EL (cell line): Measurements from ENCODE around the gene TTC4.
A peak's percentile ranks its signal among the peaks of the same experiment; 100 is the strongest.

Source experiments
- DNase-seq: peaks from one replicate; pipeline ENCODE4 v3.0.0-alpha.2; 2016

The TTC4 gene, protein sequence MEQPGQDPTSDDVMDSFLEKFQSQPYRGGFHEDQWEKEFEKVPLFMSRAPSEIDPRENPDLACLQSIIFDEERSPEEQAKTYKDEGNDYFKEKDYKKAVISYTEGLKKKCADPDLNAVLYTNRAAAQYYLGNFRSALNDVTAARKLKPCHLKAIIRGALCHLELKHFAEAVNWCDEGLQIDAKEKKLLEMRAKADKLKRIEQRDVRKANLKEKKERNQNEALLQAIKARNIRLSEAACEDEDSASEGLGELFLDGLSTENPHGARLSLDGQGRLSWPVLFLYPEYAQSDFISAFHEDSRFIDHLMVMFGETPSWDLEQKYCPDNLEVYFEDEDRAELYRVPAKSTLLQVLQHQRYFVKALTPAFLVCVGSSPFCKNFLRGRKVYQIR

DNA sequence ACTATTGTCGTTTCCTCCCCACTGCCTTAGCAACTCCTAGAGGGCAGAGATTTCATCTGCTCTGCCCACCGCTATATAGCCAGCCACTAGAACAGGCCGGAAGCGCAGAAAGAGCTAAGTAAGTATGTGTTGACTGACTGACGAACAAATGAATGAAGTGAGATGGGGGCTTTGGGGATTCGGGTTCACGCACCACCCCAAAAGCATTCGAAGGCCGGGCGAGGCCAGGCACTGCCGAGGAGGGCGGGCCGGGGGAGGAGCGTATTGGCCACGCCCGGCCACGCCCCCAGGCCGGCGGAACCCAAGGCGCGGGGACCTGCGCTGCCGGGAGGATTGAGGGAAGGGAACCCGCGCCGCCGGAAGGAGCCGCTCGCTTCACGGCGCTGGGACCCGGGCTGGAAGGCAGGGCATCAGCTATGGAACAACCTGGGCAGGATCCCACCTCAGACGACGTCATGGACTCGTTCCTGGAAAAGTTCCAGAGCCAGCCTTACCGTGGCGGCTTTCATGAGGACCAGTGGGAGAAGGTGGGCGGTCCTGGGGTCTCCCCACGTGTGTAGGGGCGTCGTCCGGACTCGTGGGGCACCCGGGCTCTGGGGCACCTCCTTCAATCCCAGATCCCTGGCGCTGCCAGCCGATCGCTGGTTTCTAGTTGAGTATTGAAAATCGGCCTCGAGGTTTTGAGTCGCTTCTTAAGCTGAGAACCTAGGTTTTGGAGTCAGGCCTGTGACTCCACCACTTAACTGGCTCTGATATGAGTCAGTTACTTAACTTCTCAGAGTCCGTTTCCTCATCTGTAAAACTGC is at the start of gene TTC4:
TTC4 (plus strand) TSS at position 369 of the 806 bp plus-strand sequence; CDS start at position 417, 48 bp downstream.
- peak; percentile 83 for DNase-seq

DNA sequence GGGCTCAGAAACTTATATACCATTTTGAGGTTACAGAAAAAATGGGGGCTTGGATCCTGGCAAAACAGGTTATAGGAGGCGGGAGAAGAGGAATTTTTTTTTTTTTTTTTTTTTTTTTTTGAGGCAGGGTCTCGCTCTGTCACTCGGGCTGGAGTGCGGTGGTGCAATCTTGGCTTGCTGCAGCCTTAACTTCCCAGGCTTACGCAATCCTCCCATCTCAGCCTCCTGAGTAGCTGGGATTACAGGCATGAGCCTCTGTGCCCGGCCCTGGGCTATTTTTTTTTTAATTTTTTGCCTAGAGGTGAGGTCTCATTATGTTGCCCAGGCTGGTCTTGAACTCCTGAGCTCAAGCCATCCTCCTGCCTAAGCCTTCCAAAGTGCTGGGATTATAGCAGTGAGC is 49.3 kb upstream of the TTC4 start:
- DNase-seq, result no peak

DNA sequence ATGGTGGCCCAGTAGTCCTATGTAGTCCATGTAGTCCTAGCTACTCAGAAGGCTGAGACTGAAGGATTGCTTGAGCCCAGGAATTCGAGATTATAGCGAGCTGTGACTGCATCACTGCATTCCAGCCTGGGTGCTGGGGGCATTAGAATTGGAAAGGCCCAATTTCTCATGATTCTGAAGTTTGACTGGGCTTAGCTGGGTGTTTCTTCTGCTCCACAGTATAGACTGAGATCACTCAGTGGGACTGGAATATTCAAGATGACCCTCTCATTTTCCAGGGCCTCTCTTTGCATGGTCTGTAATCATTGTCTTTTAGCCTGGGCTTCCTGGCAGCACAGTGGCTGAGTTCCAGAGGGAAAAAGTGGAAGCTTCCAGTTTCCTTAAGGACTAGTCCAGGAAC is 47.9 kb upstream of the TTC4 start:
- DNase-seq, result no peak

DNA sequence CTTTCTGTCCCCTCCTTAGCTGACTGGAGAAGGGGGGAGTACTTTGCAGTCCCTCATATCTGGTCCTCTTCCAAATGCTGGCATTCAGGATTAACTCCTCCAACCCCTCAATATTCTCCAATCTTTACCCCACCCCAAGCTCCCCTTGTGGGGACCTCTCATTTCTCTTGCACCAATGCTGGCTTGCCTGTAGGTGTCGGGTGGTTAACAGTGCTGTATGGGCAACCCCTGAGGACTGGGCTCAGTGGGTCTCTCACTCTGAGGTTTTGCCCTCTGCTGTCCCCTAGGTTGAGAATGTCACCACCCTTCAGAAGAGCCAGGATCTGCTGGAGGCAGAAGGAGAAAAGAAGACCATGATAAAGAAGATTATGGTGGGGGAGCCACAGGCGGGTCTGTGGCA is 47.1 kb upstream of the TTC4 start:
- DNase-seq, result no peak

DNA sequence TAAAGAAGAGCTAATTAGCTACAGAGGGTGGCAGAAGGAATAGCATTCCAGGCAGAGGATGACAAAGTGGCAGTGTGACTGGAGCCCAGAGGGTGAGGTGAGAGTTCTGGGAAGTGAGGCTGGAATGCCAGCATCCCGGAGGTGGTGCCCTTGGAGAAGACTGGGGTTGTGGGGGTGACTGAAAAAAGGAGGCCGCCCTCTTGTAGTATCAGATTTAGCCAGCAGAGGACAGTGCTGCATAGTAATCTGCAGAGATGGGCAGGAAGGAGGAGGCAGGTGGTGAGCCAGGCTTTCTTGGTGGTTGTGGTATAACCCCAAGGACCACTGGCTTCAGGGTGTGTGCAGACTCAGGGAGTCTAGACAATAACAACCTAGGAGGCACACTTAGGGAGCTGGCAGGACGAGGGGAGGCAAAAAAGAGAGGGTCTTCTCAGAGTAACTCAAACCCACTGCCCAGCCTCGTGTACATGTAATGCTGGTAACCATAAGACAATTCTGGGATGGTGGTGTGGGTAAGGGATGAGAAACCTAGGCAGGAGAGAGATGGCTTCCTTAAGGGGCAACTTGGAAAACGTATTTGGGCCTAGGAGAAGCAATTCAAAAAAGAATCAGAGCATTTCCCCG is 43.6 kb upstream of the TTC4 start:
- DNase-seq, result peak; percentile 59

DNA sequence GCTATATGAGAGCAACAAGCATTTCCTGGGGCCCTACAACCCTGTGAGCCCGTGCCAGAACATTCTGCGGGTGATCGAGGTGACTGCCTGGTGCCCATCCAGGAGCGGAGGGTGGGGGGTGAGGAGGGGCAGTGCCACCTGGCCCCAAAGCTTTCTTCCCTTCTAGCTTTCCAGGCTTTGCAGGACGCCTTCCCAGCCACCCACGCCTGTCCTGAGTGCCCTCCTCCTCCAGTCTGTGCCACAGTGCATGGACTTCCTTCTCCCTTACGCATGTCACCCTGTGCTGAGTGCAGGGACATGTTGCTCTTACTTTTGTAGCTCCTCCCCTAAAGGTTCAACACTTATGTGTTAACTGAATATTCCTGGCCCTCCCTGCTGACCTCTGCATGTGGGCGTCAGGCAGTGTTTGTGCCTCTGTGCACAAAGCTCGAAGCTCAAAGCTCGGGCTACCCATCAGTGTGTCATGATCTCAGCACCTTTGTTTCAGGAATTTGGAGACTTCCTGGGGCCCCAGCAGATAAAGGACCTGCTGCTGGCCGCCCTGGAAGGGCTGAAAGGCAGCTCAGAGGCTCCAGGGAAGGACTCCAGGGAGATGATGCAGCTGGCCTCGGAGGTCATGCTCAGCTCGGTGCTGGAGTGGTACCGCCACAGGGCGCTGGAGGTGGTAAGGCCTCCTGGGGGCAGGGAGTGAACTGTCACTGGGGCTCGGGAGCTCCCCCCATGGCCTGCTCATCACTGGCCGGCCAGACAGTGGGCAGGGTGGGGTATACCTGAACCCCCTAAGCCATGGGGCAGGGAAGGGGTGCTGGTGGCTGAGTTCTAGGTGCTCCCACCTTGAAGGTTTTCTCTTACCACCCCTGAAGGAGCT is 36.7 kb upstream of the TTC4 start:
- no peak for DNase-seq

DNA sequence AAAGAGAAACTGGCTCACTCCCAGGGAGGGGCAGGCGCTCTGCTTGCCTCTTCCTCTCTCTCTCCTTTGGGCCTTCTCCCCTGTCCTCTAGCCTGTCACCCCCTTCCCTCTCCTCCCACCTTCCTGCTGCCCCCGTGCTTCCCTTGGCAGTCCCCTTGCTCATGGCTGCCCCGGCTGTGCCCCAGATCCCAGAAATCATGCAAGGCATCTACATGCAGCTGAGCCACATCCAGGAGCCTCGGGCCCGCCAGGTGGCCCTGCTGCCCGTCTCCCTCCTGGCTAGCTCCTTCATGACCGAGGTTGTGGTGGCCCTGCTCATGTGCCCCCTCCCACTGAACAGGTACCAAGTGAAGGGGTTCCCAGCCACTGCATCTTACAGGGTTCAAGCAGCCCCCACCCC is 36.0 kb upstream of the TTC4 start:
- no peak for DNase-seq

DNA sequence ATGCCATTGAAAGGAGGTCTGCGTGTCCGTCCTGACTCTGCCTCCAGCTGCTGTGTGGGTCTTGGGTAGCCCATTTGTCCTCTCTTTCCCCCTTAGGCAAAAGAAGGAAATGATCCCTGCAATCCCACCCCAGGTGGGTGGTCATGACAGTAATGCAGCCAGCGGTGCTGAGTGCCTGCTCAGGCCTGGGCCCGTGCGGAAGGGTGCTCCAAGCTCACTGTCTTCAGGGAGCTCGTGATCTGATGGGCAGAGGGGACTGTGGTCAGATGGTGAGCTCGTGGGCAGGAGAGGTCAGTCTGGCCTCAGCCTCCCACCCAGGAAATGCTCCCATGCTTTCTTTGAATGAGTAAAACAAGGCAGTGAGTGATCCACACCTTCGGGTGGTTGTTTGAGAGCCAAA is 35.3 kb upstream of the TTC4 start:
- no peak for DNase-seq

DNA sequence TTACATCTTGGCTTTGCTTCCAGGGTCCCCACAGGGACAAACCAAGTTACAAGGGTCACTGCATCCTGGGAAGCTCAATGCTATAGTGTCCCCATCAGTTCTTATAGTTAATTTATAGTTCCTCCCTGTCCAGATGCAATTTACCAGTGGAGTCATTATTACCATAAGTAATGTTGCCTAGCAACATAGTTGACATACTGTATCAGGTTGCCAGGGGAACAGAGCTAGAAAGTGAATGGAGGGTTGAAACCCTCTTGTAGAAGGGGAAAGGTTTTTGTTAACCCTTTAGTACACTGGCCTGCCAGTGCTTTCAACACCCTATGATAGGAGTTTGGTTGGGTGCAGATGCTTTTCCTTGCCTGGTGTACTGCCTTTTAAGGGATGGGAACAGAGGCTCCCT is 34.3 kb upstream of the TTC4 start:
- DNase-seq, result no peak

DNA sequence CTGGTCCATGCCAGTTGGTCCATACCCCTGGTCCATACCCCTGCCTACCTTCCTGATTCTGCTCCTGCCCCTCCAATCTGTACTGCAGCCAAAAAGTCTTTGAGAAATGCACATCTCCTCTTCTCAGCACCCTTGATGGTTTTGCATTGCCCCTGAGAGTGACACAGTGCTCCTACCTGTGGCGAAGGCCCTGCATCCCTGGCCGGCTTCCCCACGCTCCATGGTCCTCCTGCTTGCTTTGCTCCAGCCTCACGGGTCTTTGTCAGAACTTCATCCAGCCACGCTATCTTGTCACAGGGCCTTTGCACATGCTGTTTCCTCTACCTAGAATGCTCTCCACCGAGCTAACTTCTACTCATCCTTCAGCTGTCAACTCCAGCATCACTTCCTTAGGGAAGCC is 32.2 kb upstream of the TTC4 start:
- DNase-seq, result no peak

DNA sequence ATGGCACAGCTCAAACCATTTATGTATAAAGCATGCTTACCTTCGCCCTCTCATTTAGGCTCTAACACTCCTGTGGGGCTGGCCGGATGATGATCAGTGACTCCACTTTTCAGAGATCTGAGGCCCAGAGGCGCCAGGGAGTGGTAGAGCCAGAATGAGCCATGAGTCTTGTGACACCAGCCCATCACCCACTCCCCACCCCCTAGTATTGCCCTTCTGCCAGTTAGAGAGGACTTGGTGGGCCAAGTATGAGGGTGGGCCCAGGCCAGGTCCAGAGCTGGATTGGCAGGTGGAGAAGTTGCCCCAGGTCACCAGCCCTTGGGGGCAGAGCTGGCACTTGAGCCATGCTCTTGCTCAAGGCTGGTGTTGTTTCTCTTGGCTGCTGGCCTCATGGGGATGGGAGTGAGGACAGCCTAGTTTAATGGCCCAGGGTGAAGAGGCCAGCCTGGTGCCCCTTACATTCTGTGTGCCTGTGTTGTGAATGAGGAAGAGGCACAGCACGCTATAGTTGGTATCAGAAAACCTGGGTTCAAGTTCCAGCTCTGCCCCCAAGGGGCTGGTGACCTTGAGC is 30.2 kb upstream of the TTC4 start:
- DNase-seq, result no peak

DNA sequence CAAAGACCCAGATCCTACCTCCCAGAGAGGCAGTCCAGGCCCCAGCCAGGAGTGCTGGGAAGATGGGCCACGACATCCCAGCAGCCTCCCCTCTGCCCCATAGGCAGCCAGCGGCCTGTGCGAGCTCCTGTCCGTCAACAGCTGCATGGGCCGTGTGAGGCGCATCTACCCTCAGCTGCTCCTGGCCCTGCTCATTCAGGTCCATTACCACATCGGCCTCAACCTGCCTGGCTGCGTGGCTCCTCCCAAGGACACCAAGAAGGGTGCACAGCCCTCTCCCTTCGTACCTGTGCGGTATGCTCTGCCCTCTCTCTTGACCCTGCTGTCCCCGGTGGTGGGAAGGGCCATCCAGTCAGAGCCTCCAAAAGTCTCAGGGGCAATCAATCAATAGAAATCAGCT is 29.5 kb upstream of the TTC4 start:
- DNase-seq, result no peak

DNA sequence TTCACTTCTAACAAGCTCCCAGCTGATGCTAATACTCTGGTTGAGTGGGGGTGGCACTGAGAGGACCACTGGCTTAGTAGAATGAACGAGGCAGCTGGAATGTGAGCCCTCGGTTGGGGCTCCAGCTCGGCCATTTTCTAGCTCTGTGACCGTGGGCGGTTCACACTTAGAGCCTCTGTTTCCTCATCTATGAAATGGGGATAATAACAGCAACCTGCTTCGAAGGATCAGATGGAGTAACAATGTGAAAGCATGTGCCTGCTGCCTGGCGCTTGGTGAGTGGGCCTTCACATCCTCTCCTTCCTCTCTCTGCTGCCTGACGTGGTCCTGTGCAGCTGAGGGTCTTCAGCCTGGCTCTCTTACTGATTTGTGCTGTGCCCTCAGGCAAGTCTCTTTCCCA is 20.9 kb upstream of the TTC4 start:
- DNase-seq, result no peak

DNA sequence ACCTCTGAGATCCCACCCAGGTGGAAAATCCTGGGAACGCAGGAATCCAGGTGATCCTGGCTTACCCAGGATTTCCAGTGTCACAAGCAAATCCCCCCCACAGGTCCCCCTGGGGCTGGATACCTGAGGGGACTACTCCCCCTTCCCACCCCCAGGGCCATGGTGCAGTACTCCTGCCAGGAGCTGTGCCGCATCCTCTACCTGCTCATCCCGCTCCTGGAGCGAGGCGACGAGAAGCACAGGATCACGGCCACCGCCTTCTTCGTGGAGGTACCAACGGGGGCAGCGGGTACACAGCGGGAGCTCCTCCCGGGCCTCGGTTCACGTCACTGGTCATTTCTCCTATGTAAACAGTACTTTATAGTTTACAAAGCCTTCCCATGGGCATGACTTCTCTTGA is 20.4 kb upstream of the TTC4 start:
- no peak for DNase-seq

DNA sequence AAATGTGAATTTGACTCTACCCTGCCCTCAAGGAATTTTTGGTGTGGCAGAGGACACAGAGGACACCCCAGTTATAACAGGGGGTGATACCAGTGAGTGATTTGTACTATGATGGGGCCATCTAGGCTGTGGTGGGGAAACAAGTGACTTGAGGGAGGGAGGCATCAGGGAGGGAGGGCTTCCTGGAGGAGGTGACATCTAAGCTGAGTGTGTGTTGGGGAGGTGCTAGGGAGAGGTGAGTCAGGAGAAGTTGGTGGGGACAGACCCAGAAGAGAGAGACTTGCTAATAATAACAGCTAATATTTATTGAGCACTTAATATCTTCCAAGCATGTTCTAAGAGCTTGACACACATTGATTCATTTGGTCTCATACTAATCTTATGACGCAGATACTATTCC is 19.9 kb upstream of the TTC4 start:
- no peak for DNase-seq

DNA sequence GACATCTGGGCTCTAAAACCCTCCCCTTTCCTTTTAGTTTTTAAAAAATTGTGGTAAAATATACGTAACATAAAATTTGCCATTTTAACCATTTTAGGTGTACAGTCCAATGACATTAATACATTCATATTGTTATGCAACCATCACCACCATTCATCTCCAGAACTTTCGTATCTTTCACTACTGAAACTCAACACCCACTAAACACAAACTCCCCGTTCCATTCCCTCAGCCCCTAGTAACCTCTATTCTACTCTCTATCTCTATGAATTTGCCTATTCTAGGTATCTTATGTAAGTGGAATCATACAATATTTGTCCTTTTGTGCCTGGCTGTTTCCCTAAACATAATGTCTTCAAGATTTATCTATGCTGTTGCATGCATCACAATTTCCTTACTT is 19.4 kb upstream of the TTC4 start:
- no peak for DNase-seq

DNA sequence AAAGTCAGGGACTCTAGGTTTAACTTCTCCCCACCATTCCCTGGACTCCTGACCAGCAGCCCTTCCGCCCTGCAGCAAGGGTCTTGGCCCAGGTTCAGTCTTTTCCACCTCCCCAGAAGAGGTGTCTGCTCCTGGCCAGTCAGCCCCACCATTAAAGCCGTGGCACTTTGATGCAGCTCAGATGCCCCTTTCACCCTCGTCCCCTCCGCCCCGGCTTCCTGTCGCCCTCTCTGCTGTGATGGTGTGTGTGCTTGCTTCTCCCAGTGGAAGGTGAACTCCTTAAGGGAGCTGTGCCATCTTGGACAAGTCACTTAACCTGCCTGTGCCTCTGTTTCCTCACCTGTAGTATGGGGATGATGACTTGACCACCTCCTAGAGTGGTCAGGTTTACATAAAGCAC is 17.8 kb upstream of the TTC4 start:
- no peak for DNase-seq

DNA sequence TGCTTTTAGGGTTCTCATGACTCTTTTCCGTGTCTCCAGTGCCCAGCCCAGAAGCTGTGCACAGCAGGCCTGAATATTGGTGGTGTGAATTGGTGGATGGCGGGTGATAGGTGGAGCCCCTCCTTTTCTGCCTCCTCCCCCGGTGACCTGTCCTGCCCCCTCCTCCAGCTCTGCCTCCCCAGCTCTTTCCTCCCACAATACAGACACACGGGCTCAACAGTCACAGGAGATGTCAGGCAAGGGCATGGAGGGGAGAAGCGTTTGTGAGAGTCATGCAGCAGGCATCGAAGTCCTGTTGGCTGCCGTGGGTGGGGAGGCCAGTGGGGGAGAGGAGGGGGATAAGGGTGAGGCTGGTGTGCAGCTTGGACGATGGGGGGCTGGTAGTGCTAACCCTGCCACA is 17.3 kb upstream of the TTC4 start:
- DNase-seq, result no peak

DNA sequence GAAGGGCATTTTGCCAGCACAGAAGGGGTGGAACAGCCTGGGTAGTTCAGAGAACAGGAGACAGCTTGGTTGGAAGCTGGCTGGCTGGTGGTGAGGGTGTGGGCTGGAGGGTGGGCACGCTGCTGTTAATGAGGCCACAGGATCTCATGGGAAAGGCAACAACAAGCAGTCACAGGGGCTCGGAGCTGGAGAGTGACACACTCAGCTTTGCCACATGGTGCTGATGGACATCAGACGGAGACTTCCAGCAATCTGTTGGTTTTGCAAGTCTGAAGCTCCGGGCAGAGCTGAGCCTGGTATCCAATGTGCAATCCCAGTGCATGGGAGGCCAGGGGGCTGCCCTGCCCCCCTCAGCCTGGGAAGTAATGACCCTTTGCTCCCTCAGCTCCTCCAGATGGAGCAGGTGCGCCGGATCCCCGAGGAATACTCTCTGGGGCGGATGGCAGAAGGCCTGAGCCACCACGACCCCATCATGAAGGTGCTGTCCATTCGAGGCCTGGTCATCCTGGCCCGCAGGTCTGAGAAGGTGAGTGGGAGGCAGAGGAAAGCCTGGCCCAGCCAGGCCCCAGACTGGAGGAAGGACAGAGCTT is 15.6 kb upstream of the TTC4 start:
- no peak for DNase-seq

DNA sequence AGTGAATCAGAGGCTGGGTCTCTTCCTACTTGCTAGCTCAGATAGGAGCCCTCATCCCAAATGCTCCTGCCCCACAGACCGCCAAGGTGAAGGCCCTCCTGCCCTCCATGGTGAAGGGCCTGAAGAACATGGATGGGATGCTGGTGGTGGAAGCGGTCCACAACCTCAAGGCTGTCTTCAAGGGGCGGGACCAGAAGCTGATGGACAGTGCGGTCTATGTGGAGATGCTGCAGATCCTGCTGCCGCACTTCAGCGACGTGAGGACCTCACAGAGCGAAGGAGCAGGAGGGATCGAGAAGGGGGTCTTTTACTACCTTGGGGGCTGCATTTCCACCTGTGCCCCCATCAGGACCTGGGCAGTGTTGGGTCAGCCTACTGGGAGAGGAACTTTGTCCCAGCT is 14.6 kb upstream of the TTC4 start:
- DNase-seq, result no peak

DNA sequence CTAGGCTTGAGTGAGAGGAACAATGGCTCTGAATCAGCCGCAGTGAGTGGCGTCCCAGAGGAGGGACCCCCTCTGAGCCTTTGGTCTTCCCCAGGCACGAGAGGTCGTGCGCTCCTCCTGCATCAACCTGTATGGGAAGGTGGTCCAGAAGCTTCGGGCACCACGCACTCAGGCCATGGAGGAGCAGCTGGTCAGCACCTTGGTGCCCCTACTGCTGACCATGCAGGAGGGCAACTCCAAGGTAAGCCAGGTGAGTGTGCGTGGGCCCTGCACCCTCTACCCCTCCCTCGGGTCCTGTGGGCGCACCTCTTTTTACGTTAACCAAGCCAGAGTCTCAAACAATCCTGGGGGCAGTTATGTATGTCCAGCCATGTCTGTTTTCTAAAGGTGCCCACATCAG is 13.7 kb upstream of the TTC4 start:
- no peak for DNase-seq

DNA sequence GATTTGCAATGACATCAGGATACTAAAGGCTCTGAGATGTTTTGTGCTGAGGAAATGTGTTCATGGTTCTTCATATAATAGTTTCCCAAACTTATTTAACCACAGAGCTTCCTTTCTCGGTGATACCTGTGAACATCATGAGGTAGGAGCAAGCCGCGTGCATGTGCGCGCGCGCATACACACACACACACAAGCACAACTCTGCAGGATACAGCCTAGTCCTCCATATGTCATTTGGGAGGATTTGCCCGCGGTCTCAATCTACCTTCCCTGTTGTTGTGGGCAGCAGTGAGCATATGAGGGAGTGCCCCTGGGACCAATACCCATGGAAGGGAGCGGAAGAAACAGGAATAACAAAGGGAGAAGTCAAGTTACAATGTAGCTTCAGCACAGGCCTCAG is 12.2 kb upstream of the TTC4 start:
- no peak for DNase-seq
